Epithelial cell of proximal tubule (primary cell): Measurements from ENCODE around the gene RMC1. TPM values are rescaled to one million over a fixed set of nuclear protein-coding genes. Genes with fewer than 3 reads are reported as not detected.

Experiments used
- DNase-seq: peaks from one replicate; pipeline ENCODE4 v3.0.0-alpha.2; 2011; ENCODE audit warnings: low read depth
- H3K4me3 ChIP-seq: 2 replicates; pipeline ENCODE4 v1.5.1; 2011; ENCODE audit warnings: low read depth, mild to moderate bottlenecking, low read length
- total RNA-seq: library from RNA; depleted of rRNA; stranded (reverse); fragments of >200 nt; gene quantifications from 2 replicates; pipeline ENCODE4 v1.2.3, GENCODE V29; 2015
- TF ChIP-seq, protein P1 (sequence below): conservative IDR thresholded peaks from 2 replicates; pipeline ENCODE4 v1.5.1; 2012; ENCODE audit warnings: low read depth, mild to moderate bottlenecking, low read length

Gene RMC1
- total RNA-seq, 1 donor from 2014 or later = 37.0 TPM

DNA sequence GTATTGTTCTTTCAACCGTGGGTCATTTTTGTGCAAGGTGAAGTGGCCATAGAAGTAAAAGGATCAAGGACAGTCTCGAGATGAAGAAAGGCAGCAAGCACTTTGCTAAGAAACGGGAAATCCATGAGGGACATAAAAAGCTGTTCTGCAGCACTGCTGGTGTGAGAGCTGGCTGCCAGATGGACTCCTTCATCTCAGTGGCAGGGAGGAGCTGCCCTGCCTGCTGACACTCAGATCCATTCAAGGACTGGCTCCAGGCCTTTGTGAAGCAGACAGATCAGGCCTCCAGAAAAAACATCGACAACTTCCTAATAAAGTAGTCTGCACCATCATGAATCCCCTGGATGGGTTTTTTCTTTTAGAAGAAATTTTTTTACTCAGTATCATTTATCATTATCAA lies 29.5 kb downstream of the RMC1 start:
- no peak overlapping the region for H3K4me3 ChIP-seq
- no peak for DNase-seq
- TF ChIP-seq, protein P1, sequence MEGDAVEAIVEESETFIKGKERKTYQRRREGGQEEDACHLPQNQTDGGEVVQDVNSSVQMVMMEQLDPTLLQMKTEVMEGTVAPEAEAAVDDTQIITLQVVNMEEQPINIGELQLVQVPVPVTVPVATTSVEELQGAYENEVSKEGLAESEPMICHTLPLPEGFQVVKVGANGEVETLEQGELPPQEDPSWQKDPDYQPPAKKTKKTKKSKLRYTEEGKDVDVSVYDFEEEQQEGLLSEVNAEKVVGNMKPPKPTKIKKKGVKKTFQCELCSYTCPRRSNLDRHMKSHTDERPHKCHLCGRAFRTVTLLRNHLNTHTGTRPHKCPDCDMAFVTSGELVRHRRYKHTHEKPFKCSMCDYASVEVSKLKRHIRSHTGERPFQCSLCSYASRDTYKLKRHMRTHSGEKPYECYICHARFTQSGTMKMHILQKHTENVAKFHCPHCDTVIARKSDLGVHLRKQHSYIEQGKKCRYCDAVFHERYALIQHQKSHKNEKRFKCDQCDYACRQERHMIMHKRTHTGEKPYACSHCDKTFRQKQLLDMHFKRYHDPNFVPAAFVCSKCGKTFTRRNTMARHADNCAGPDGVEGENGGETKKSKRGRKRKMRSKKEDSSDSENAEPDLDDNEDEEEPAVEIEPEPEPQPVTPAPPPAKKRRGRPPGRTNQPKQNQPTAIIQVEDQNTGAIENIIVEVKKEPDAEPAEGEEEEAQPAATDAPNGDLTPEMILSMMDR = no peak

DNA sequence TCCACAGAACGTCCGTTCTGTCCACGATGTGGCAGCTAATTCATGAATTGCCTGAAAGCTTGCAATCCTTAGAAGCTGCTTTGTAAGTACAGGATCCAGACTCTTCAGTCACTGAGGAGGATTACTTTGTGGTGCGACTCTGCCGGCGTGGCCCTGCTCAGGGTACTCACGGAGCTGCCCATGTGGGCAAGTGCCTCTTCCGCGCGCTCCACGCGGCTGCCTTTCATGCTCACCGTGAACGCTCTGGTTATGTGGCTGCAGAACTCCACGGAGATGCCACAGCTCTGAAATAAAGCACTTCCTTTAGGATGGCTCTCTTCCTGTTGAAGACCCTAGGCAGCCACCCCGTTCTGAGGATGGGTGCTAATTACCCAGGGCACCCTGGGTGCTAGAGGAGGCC lies 31.0 kb downstream of the RMC1 start:
- no peak overlapping the region for H3K4me3 ChIP-seq
- no peak for DNase-seq
- TF ChIP-seq, protein P1 = no peak

DNA sequence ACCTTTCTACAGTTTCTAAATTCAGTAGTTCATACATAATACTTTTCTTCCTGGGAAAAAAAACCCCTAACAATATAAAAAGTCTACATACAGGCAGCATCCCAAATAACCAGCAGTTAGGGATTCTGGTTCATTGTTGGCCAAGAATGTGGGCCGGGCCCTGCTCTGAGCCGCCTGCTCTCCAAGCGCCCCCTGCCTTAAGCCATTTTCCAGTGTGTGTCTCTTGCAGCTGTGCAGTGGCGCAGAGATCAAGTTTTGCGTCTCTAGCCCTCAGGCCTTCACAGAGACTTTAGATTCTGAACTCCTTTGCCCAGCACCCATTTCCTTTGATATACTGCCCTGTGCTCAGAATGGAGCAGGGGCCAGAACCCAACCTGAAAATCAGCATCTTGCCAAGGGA lies 32.9 kb downstream of the RMC1 start:
- TF ChIP-seq, protein P1 = no peak
- DNase-seq = no peak
- H3K4me3 ChIP-seq = no peak overlapping the region

GRCh38 chr18:23537274-23537673 lies 34.0 kb downstream of the RMC1 start:
- TF ChIP-seq, protein P1 = no peak
- no peak for DNase-seq
- H3K4me3 ChIP-seq = no peak overlapping the region

DNA sequence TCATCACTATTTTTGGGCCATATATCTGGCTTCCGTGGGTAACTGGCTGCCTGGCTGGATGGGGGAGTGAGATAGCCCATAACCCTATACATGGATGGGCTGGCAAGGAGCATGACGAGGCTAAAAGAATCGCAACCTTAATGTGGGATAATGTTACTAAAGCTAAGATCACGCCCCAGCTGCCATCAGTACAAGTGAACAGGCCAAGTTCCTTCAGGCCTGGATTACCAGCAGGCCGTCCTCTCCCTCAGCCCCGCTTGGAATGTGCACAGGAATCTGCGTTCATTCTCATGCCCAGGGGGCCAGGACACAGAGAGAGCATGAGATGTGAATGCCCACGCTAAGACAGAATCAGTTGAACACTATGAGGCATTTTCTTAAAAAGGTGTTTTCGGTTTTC lies 34.7 kb downstream of the RMC1 start:
- no peak for DNase-seq
- TF ChIP-seq, protein P1 = no peak

GRCh38 chr18:23538870-23539269 lies 35.6 kb downstream of the RMC1 start:
- H3K4me3 ChIP-seq = no peak overlapping the region
- TF ChIP-seq, protein P1 = no peak
- no peak for DNase-seq

More for the DNA sequence above, 34.7 kb downstream of the RMC1 start:
- no peak overlapping the region for H3K4me3 ChIP-seq

- TF ChIP-seq, protein P1 = no peak
- H3K4me3 ChIP-seq = no peak overlapping the region
- no peak for DNase-seq
These were observed 36.0 kb downstream of the RMC1 start for GRCh38 chr18:23539296-23539695.
